AG04449 (cell line): ENCODE measurements around the gene CBX8.

ENCODE experiments used
- CTCF ChIA-PET: fragments of 350-600 bp; formaldehyde crosslinking; extraction: SDS; loops from one replicate; lab custom pipeline; 2021; ENCODE audit warnings: antibody characterized with exemption; lab: Yijun Ruan, JAX
- POLR2A ChIA-PET: fragments of 400-600, 350-600 bp; formaldehyde crosslinking; extraction: SDS; loops from one replicate; lab custom pipeline; 2020; ENCODE audit warnings: antibody characterized with exemption, inconsistent platforms; lab: Yijun Ruan, JAX
- DNase-seq: peaks from one replicate; pipeline ENCODE4 v3.0.0-alpha.2; 2010; ENCODE audit warnings: low read depth, low spot score
- H3K4me3 ChIP-seq: 2 replicates; pipeline ENCODE4 v1.5.1; 2011; ENCODE audit warnings: low read depth, mild to moderate bottlenecking, control low read depth, low read length
- CTCF ChIP-seq: IDR thresholded peaks from one replicate; pipeline ENCODE4 v1.5.1; 2011; ENCODE audit warnings: mild to moderate bottlenecking, moderate library complexity, low read length, control low read depth, inconsistent platforms; ENCODE audit not compliant: insufficient read depth; ENCODE audit errors: missing control alignments

CBX8 gene

GRCh38 chr17:79792984-79793923 lies 3.6 kb downstream of the CBX8 start:
- peak overlapping the region; percentile 46 for H3K4me3 ChIP-seq
- ChIA-PET POLR2A (interaction anchor here (0.5 to 0.9 kb wide), 2 partner anchors 44 to 46 kb away, joined by 3 read pairs; partner anchors contain the start of gene CBX4), CTCF (interaction anchor here (0.6 to 2.4 kb wide), 8 partner anchors 9 to 199 kb away, joined by 3 to 7 read pairs (median 4); no protein-coding TSS in a partner anchor)
- DNase-seq, result peak; percentile 50
- TF ChIP-seq CTCF, result no peak

GRCh38 chr17:79792341-79792871 lies 4.5 kb downstream of the CBX8 start:
- TF ChIP-seq CTCF, result no peak
- POLR2A ChIA-PET, result interaction anchor here (0.5 to 0.6 kb wide), 2 partner anchors 42 to 45 kb away, joined by 3 read pairs; no protein-coding TSS in a partner anchor
- DNase-seq, result no peak
- H3K4me3 ChIP-seq, result no peak overlapping the region
- CTCF ChIA-PET, result no interaction called here

- H3K4me3 ChIP-seq, result no peak overlapping the region
- ChIA-PET CTCF (no interaction called here), POLR2A (interaction anchor here (0.6 kb wide), 1 partner anchor 43 kb away, joined by 3 read pairs; no protein-coding TSS in a partner anchor)
- no peak for TF ChIP-seq CTCF
- DNase-seq, result no peak
These were observed 5.1 kb downstream of the CBX8 start for GRCh38 chr17:79791735-79792161.

DNA sequence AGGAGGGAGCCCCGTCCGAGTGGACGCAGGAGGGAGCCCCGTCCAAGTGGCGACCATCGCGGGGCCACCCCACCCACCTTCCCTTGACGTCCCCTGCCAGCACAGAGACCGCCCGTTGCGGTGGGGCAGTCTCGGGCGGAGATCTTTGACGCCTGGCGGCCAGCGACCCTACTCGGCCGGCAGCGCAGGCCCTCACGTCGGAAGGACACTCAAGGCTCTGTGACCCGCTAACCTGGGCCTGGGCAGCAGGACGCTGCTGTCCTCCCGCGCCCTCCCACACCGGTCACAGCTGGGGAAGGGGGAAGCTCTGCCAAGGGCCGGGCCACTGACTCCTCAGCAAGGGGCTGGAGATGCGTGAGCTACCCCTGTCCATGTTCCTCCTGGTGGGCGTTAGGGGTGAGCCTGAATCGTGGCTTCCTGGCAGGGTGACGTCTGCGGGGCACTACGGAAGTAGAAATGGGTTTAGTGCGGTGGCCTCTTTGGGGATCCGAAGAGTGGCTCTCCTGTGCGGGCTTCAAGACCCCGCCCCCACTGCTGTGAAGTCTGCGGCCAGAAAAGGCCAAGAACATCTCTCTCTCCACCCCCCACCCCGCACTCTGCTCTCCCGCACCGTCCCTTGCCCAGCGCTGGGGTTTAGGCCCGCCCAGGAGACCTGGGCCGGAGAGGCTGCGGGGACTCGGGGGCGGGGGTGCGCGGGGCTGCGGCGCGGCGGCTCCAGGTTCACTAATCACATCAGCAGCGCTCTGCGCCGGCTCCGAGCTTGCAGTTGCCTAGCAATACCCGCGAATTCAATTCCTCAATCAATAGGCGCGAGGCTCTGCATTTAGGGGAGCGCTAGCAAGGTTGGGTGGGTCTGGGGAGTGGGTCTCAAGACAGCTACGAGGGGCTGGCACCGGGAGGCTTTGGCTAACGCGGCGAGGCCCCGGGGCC lies 5.8 kb downstream of the CBX8 start:
- ChIA-PET POLR2A (interaction anchor here (1.5 kb wide), 1 partner anchor 48 kb away, joined by 3 read pairs; the partner anchor contains the start of gene CBX4), CTCF (interaction anchor here (0.6 to 2.2 kb wide), 5 partner anchors 12 to 208 kb away, joined by 3 to 15 read pairs (median 4); partner anchors contain the start of gene CBX2)
- no peak for DNase-seq
- no peak overlapping the region for H3K4me3 ChIP-seq
- no peak for TF ChIP-seq CTCF

DNA sequence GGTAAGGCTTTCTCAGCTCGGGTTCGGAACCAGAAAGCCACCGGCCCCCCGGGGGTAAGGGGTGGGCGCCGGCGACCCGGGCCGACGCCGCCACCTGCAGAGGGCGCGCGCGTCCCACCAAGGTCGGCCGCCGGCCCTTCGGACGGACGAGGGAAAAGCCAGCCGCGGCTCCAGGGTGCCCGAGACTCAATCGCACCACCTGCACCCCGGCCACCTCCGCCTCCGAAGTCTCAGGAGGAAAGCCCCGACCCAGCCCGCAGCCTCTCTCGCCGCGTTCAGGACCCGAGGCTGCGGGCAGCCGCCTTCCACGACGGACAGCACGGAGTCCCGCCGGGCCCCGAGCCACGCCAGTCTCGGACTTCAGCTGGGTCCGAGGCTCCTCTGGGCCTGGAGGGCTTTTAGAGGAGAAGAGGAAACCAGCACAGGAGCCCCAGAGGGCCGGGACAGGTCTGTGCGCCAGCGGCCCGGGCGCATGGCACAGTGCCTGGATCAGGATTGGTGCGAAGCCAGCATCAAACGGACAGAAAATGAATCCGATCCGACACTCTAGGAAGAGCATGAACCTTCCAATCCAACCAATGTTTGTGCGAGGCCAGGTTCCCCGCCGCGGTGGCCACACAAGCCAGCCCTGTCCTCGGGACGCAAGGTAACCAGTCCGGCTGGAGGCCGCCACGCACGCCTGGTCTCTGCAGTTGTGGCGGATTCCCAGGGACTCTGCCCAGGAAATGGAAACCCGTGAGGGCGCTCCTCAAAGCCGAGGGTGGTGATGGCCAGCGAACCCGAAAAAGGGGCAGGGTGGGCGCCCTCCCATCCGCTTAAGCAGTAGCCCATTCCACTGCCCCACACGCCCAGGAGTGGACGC lies 6.7 kb downstream of the CBX8 start:
- CTCF ChIA-PET, result interaction anchor here (0.7 to 2.2 kb wide), 17 partner anchors 9 to 219 kb away, joined by 3 to 15 read pairs (median 4); partner anchors contain the start of gene CBX2
- TF ChIP-seq CTCF, result peak; percentile 64
- no peak for DNase-seq
- H3K4me3 ChIP-seq, result no peak overlapping the region
- POLR2A ChIA-PET, result interaction anchor here (1.5 kb wide), 1 partner anchor 49 kb away, joined by 3 read pairs; the partner anchor contains the start of gene CBX4
